NCI-H774 (cell line): ENCODE data around the gene PDE3A.
"Not testable (repeated sequence)": the region's sequence is repeated elsewhere in the genome, so short reads cannot be mapped to it uniquely, and the experiment has no call there.

Experiments used
- DNase-seq: peaks from one replicate; lab custom pipeline; 2025; lab: John Stamatoyannopoulos, UW

Gene PDE3A

GRCh38 chr12:20374795-20375194, 6.5 kb downstream of the PDE3A start:
- DNase-seq, result no peak

GRCh38 chr12:20375560-20375959, 7.2 kb downstream of the PDE3A start:
- DNase-seq, result no peak

- no peak for DNase-seq
Measured at GRCh38 chr12:20376984-20377383, 8.6 kb downstream of the PDE3A start.

GRCh38 chr12:20377750-20378149, 9.4 kb downstream of the PDE3A start:
- DNase-seq, result no peak

GRCh38 chr12:20382117-20382516, 13.8 kb downstream of the PDE3A start:
- no peak for DNase-seq

- DNase-seq, result no peak
Measured at GRCh38 chr12:20383612-20384011, 15.3 kb downstream of the PDE3A start.

- DNase-seq, result not testable (repeated sequence)
Measured at GRCh38 chr12:20384836-20385235, 16.5 kb downstream of the PDE3A start.

- DNase-seq, result no peak
Measured at GRCh38 chr12:20390846-20391245, 22.5 kb downstream of the PDE3A start.

GRCh38 chr12:20392339-20392738, 24.0 kb downstream of the PDE3A start:
- no peak for DNase-seq

- no peak for DNase-seq
Measured at GRCh38 chr12:20393707-20394106, 25.4 kb downstream of the PDE3A start.

GRCh38 chr12:20395791-20396550, 27.6 kb downstream of the PDE3A start:
- no peak for DNase-seq

- no peak for DNase-seq
Measured at GRCh38 chr12:20398686-20399085, 30.3 kb downstream of the PDE3A start.

GRCh38 chr12:20400003-20400402, 31.7 kb downstream of the PDE3A start:
- DNase-seq, result no peak

- DNase-seq, result no peak
Measured at GRCh38 chr12:20403230-20403629, 34.9 kb downstream of the PDE3A start.

GRCh38 chr12:20404576-20405346, 36.4 kb downstream of the PDE3A start:
- no peak for DNase-seq

- no peak for DNase-seq
Measured at GRCh38 chr12:20409607-20410377, 41.5 kb downstream of the PDE3A start.

- no peak for DNase-seq
Measured at GRCh38 chr12:20410734-20411133, 42.4 kb downstream of the PDE3A start.

- DNase-seq, result no peak
Measured at GRCh38 chr12:20411345-20411744, 43.0 kb downstream of the PDE3A start.

GRCh38 chr12:20415028-20415427, 46.7 kb downstream of the PDE3A start:
- no peak for DNase-seq

- no peak for DNase-seq
Measured at GRCh38 chr12:20415641-20416040, 47.3 kb downstream of the PDE3A start.

GRCh38 chr12:20420557-20420956, 52.2 kb downstream of the PDE3A start:
- DNase-seq, result no peak

- DNase-seq, result no peak
Measured at GRCh38 chr12:20421421-20421820, 53.1 kb downstream of the PDE3A start.

GRCh38 chr12:20423557-20423956, 55.2 kb downstream of the PDE3A start:
- DNase-seq, result no peak
